HepG2 (cell line): ENCODE measurements around the gene CYSRT1. TPM values are rescaled to one million over a fixed set of nuclear protein-coding genes. Genes with fewer than 3 reads are reported as not detected.

ENCODE experiments used
- BCL6 ChIP-seq: IDR thresholded peaks from 2 replicates; pipeline ENCODE4 v1.6.1; 2016; ENCODE audit warnings: missing genetic modification reagents, missing compliant biosample characterization
- CBX1 ChIP-seq: IDR thresholded peaks from one replicate; pipeline ENCODE4 v1.6.1; 2016; ENCODE audit warnings: antibody characterized with exemption, low read depth
- ELF3 ChIP-seq: IDR thresholded peaks from 2 replicates; pipeline ENCODE4 v1.6.1; 2016; ENCODE audit warnings: missing genetic modification reagents, missing compliant biosample characterization
- FOXK1 ChIP-seq: sonication (generic); formaldehyde crosslinking; IDR thresholded peaks from 2 replicates; pipeline ENCODE4 v1.4.0; 2020; ENCODE audit warnings: low read depth, missing genetic modification reagents, borderline replicate concordance
- HNRNPL ChIP-seq: fragments of 200-400 bp; formaldehyde crosslinking; IDR thresholded peaks from 2 replicates; pipeline ENCODE4 v1.6.1; 2017; ENCODE audit warnings: mild to moderate bottlenecking, low read depth, low read length
- KDM3A ChIP-seq: IDR thresholded peaks from 2 replicates; pipeline ENCODE4 v1.6.1; 2018; ENCODE audit warnings: low read depth, missing compliant biosample characterization
- MYC ChIP-seq: sonication (generic); formaldehyde crosslinking; IDR thresholded peaks from 2 replicates; pipeline ENCODE4 v1.9.0; 2021; ENCODE audit warnings: missing genetic modification reagents, borderline replicate concordance
- TARDBP ChIP-seq: sonication (generic); formaldehyde crosslinking; IDR thresholded peaks from 2 replicates; pipeline ENCODE4 v1.8.0; 2022; ENCODE audit warnings: mild to moderate bottlenecking, missing genetic modification reagents
- ZC3H4 ChIP-seq: sonication (generic); formaldehyde crosslinking; IDR thresholded peaks from 2 replicates; pipeline ENCODE4 v1.4.0; 2020; ENCODE audit warnings: missing genetic modification reagents, borderline replicate concordance
- ZFP37 ChIP-seq: sonication (generic); formaldehyde crosslinking; IDR thresholded peaks from 2 replicates; pipeline ENCODE4 v1.4.0; 2020; ENCODE audit warnings: missing genetic modification reagents, borderline replicate concordance
- ZFX ChIP-seq: sonication (generic); formaldehyde crosslinking; IDR thresholded peaks from 2 replicates; pipeline ENCODE4 v1.4.0; 2020; ENCODE audit warnings: mild to moderate bottlenecking, low read depth, missing genetic modification reagents, moderate library complexity
- ZNF160 ChIP-seq: sonication (generic); formaldehyde crosslinking; IDR thresholded peaks from 2 replicates; pipeline ENCODE4 v1.8.0; 2022; ENCODE audit warnings: mild to moderate bottlenecking, inconsistent platforms, missing genetic modification reagents
- ZNF501 ChIP-seq: sonication (generic); formaldehyde crosslinking; IDR thresholded peaks from 2 replicates; pipeline ENCODE4 v1.5.1; 2020; ENCODE audit warnings: mild to moderate bottlenecking, moderate library complexity, missing genetic modification reagents
- polyA plus RNA-seq, 8 experiments: library from polyadenylated mRNA; depleted of rRNA in 3 of 8; stranded (reverse) in 7 of 8; unstranded in 1 of 8; fragments of >200 nt; fragmentation: Illumina TruSeq in 4 of 8; extraction: Trizol in 4 of 8; gene quantifications; 2 replicates each; pipeline versions ENCODE4 v1.2.1 to v1.2.3, GENCODE V29; 2011 to 2016; ENCODE audit warnings: low read depth in 4 of 8, missing spikeins in 1 of 8, mixed read lengths in 1 of 8; ENCODE audit not compliant: insufficient read depth in 1 of 8
- total RNA-seq, 5 experiments: library from RNA; depleted of rRNA; stranded (reverse); fragments of >200 nt; fragmentation: Illumina TruSeq; extraction: Trizol; gene quantifications; 2 replicates each; pipeline ENCODE4 v1.2.3, GENCODE V29; 2016; ENCODE audit warnings: low read depth in 1 of 5
- TF ChIP-seq, protein P1 (sequence below), 2 experiments: sonication (generic) in 1 of 2; formaldehyde crosslinking in 1 of 2; IDR thresholded peaks; 2 replicates each; pipeline versions ENCODE4 v1.4.0 to v1.6.1; 2018 to 2020; ENCODE audit warnings: missing genetic modification reagents in 2 of 2, borderline replicate concordance in 1 of 2, low read depth in 1 of 2, mild to moderate bottlenecking in 1 of 2, missing biosample characterization in 1 of 2
- TF ChIP-seq, protein P2 (sequence below): sonication (generic); formaldehyde crosslinking; IDR thresholded peaks from 2 replicates; pipeline ENCODE4 v1.8.1; 2023; ENCODE audit warnings: mild to moderate bottlenecking, moderate library complexity, missing genetic modification reagents
- TF ChIP-seq, protein P3 (sequence below): sonication (generic); formaldehyde crosslinking; IDR thresholded peaks from 2 replicates; pipeline ENCODE4 v1.4.0; 2020; ENCODE audit warnings: missing genetic modification reagents, borderline replicate concordance
- TF ChIP-seq, protein P4 (sequence below): sonication (generic); formaldehyde crosslinking; IDR thresholded peaks from 2 replicates; pipeline ENCODE4 v1.5.0; 2020; ENCODE audit warnings: missing genetic modification reagents, mild to moderate bottlenecking, borderline replicate concordance

CYSRT1 gene
- total and polyA plus RNA-seq, 2 of the 13 experiments (the other 11 are each of a cell fraction or from before 2014, with no cell fraction given) = 1.5 to 2.1 TPM

DNA sequence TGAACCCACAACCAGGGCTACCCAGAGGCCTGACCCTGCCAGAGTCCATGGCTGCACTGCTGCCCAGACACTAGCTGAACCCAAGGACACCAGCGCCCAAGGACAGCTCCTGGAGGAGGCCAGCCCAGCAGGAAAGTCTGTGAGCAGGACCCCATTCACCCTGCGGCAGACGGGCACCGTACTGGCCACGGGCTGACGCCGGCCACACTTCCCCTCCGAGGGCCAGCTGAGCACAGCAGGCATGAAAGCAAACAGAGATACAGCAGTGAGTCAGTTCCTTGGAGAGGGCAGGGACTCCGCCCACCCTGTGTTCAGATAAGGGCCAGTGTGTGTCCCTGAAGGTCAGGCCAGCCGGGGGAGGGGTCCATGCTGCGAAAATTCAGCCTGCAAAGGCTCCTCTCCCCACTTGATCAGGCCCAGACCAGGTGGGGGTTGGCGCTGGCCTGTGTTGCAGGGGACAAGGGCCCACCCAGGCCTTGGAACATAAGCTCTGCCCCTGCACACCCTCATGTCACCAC, 6.2 kb upstream of the CYSRT1 start (continued):
- TF ChIP-seq ZC3H4 (CRISPR knock-in tag) = no peak
- peak; percentile 70; the same call in 1 of the 2 replicates for TF ChIP-seq ZFP37 (CRISPR knock-in tag)
- TF ChIP-seq, protein P1, sequence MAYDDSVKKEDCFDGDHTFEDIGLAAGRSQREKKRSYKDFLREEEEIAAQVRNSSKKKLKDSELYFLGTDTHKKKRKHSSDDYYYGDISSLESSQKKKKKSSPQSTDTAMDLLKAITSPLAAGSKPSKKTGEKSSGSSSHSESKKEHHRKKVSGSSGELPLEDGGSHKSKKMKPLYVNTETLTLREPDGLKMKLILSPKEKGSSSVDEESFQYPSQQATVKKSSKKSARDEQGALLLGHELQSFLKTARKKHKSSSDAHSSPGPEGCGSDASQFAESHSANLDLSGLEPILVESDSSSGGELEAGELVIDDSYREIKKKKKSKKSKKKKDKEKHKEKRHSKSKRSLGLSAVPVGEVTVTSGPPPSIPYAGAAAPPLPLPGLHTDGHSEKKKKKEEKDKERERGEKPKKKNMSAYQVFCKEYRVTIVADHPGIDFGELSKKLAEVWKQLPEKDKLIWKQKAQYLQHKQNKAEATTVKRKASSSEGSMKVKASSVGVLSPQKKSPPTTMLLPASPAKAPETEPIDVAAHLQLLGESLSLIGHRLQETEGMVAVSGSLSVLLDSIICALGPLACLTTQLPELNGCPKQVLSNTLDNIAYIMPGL (CRISPR knock-in tag; IDR thresholded peaks at IDR 0.05; ENCODE audit: borderline replicate concordance in 1 of 2, low read depth in 1 of 2) = peak in 1 of 2 experiments; percentile 46; a peak in 1 of 4 replicates
- TF ChIP-seq, protein P2, sequence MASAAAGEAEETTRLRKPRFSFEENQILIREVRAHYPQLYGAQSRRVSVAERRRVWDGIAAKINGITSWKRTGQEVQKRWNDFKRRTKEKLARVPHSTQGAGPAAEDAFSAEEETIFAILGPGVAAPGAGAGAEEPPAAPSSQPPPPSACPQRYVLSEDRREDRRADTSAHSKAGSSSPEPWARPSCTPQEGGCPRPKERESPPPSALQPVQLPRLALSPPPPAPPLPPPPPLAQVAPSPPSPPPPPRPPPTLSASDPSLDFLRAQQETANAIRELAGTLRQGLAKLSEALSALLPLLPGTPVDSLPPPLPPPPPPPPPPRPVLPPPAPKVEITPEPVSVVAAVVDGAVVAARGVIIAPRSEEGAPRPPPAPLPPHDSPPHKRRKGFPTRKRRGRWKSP = peak; percentile 58; the same call in 1 of the 2 replicates
- TF ChIP-seq, protein P3, sequence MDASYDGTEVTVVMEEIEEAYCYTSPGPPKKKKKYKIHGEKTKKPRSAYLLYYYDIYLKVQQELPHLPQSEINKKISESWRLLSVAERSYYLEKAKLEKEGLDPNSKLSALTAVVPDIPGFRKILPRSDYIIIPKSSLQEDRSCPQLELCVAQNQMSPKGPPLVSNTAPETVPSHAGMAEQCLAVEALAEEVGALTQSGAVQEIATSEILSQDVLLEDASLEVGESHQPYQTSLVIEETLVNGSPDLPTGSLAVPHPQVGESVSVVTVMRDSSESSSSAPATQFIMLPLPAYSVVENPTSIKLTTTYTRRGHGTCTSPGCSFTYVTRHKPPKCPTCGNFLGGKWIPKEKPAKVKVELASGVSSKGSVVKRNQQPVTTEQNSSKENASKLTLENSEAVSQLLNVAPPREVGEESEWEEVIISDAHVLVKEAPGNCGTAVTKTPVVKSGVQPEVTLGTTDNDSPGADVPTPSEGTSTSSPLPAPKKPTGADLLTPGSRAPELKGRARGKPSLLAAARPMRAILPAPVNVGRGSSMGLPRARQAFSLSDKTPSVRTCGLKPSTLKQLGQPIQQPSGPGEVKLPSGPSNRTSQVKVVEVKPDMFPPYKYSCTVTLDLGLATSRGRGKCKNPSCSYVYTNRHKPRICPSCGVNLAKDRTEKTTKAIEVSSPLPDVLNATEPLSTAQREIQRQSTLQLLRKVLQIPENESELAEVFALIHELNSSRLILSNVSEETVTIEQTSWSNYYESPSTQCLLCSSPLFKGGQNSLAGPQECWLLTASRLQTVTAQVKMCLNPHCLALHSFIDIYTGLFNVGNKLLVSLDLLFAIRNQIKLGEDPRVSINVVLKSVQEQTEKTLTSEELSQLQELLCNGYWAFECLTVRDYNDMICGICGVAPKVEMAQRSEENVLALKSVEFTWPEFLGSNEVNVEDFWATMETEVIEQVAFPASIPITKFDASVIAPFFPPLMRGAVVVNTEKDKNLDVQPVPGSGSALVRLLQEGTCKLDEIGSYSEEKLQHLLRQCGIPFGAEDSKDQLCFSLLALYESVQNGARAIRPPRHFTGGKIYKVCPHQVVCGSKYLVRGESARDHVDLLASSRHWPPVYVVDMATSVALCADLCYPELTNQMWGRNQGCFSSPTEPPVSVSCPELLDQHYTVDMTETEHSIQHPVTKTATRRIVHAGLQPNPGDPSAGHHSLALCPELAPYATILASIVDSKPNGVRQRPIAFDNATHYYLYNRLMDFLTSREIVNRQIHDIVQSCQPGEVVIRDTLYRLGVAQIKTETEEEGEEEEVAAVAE (CRISPR knock-in tag) = no peak
- peak; percentile 77 for TF ChIP-seq ZNF501 (CRISPR knock-in tag)
- TF ChIP-seq, protein P4, sequence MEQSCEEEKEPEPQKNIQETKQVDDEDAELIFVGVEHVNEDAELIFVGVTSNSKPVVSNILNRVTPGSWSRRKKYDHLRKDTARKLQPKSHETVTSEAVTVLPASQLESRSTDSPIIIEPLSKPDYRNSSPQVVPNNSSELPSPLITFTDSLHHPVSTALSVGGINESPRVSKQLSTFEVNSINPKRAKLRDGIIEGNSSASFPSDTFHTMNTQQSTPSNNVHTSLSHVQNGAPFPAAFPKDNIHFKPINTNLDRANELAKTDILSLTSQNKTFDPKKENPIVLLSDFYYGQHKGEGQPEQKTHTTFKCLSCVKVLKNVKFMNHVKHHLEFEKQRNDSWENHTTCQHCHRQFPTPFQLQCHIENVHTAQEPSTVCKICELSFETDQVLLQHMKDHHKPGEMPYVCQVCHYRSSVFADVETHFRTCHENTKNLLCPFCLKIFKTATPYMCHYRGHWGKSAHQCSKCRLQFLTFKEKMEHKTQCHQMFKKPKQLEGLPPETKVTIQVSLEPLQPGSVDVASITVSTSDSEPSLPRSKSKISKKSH (CRISPR knock-in tag) = peak; percentile 87; the same call in 1 of the 2 replicates
- TF ChIP-seq HNRNPL = peak; percentile 95
- TF ChIP-seq CBX1 = peak; percentile 50
- peak; percentile 15; the same call in 1 of the 2 replicates for TF ChIP-seq KDM3A (CRISPR knock-in tag)
- peak; percentile 68; the same call in 1 of the 2 replicates for TF ChIP-seq MYC (CRISPR knock-in tag)
- 0 out of 2 replicates have a peak, but pooled peaks have one; percentile 33 for TF ChIP-seq TARDBP (CRISPR knock-in tag)
- 0 out of 2 replicates have a peak, but pooled peaks have one; percentile 35 for TF ChIP-seq FOXK1 (CRISPR knock-in tag)
- TF ChIP-seq ELF3 (CRISPR knock-in tag) = peak; percentile 61
- peak; percentile 66 for TF ChIP-seq BCL6 (CRISPR knock-in tag)
- peak; percentile 61 for TF ChIP-seq ZFX (CRISPR knock-in tag)
- 0 out of 2 replicates have a peak, but pooled peaks have one; percentile 17 for TF ChIP-seq ZNF160 (CRISPR knock-in tag)
